Liver (tissue), 9 donors: ENCODE data around the gene CACNB4. TPM values are rescaled to one million over a fixed set of nuclear protein-coding genes. Genes with fewer than 3 reads are reported as not detected.

Experiments
- DNase-seq: peaks from one replicate; pipeline ENCODE4 v3.0.0-alpha.2; 2017; ENCODE audit warnings: low spot score
- H3K27ac ChIP-seq, 2 donors: one replicate each; pipeline ENCODE4 v1.7.0; 2013; ENCODE audit warnings: inconsistent platforms in 2 of 2, low read length in 2 of 2, control low read depth in 1 of 2, low read depth in 1 of 2, mild to moderate bottlenecking in 1 of 2
- H3K27me3 ChIP-seq, 4 donors: one replicate each; pipeline versions ENCODE4 v1.6.1 to v1.7.0; 2013; ENCODE audit warnings: low read length in 3 of 4, inconsistent platforms in 1 of 4, mild to moderate bottlenecking in 1 of 4, moderate library complexity in 1 of 4; ENCODE audit not compliant: control insufficient read depth in 4 of 4, insufficient read depth in 4 of 4
- H3K36me3 ChIP-seq, 4 donors: one replicate each; pipeline versions ENCODE4 v1.6.1 to v1.7.0; 2013; ENCODE audit warnings: low read length in 3 of 4, mild to moderate bottlenecking in 3 of 4, low read depth in 1 of 4, moderate library complexity in 1 of 4; ENCODE audit not compliant: control insufficient read depth in 4 of 4, insufficient read depth in 3 of 4
- H3K4me1 ChIP-seq, 4 donors: one replicate each; pipeline versions ENCODE4 v1.6.1 to v1.7.0; 2013; ENCODE audit warnings: low read length in 3 of 4, mild to moderate bottlenecking in 3 of 4, moderate library complexity in 1 of 4; ENCODE audit not compliant: control insufficient read depth in 4 of 4, insufficient read depth in 4 of 4
- H3K4me3 ChIP-seq, 3 donors: one replicate each; pipeline versions ENCODE4 v1.6.1 to v1.7.0; 2013; ENCODE audit warnings: low read length in 3 of 3, control low read depth in 1 of 3, low read depth in 1 of 3, mild to moderate bottlenecking in 1 of 3
- H3K9ac ChIP-seq, 2 donors: one replicate each; pipeline ENCODE4 v1.7.0; 2013; ENCODE audit warnings: low read length in 2 of 2, mild to moderate bottlenecking in 2 of 2, moderate library complexity in 2 of 2, control low read depth in 1 of 2, low read depth in 1 of 2
- H3K9me3 ChIP-seq, 4 donors: one replicate each; pipeline versions ENCODE4 v1.6.1 to v1.7.0; 2013; ENCODE audit warnings: low read length in 3 of 4; ENCODE audit not compliant: control insufficient read depth in 4 of 4
- ATF3 ChIP-seq: IDR thresholded peaks from 2 replicates; pipeline ENCODE4 v1.6.1; 2016; ENCODE audit warnings: antibody characterized with exemption
- CTCF ChIP-seq: fragments of 150-350 bp; IDR thresholded peaks from 2 replicates; pipeline ENCODE4 v1.5.1; 2017; ENCODE audit warnings: improper control_type of control experiment, low read depth, low read length; ENCODE audit not compliant: missing input control
- EGR1 ChIP-seq, 2 donors: IDR thresholded peaks; 2 replicates each; pipeline ENCODE4 v1.6.1; 2016 to 2018; ENCODE audit warnings: antibody characterized with exemption in 2 of 2, low read depth in 2 of 2
- FOXA1 ChIP-seq: IDR thresholded peaks from 2 replicates; pipeline ENCODE4 v1.6.1; 2016; ENCODE audit warnings: antibody characterized with exemption
- FOXA2 ChIP-seq: IDR thresholded peaks from 2 replicates; pipeline ENCODE4 v1.6.1; 2016; ENCODE audit warnings: antibody characterized with exemption
- GABPA ChIP-seq, 2 donors: IDR thresholded peaks in 1 of 2; conservative IDR thresholded peaks in 1 of 2; 2 replicates each; pipeline ENCODE4 v1.6.1; 2016; ENCODE audit warnings: antibody characterized with exemption in 2 of 2, mild to moderate bottlenecking in 1 of 2, moderate library complexity in 1 of 2
- HNF4A ChIP-seq, 2 donors: conservative IDR thresholded peaks; 2 replicates each; pipeline ENCODE4 v1.6.1; 2016; ENCODE audit warnings: antibody characterized with exemption in 2 of 2, mild to moderate bottlenecking in 2 of 2
- HNF4G ChIP-seq: IDR thresholded peaks from 2 replicates; pipeline ENCODE4 v1.6.1; 2016; ENCODE audit warnings: antibody characterized with exemption
- JUND ChIP-seq, 2 donors: IDR thresholded peaks; 2 replicates each; pipeline ENCODE4 v1.6.1; 2016; ENCODE audit warnings: antibody characterized with exemption in 2 of 2
- NR2F2 ChIP-seq: IDR thresholded peaks from 2 replicates; pipeline ENCODE4 v1.6.1; 2016; ENCODE audit warnings: antibody characterized with exemption
- RAD21 ChIP-seq, 2 donors: IDR thresholded peaks; 2 replicates each; pipeline ENCODE4 v1.6.1; 2016; ENCODE audit warnings: antibody characterized with exemption in 2 of 2, mild to moderate bottlenecking in 2 of 2
- REST ChIP-seq: IDR thresholded peaks from 2 replicates; pipeline ENCODE4 v1.6.1; 2016; ENCODE audit warnings: antibody characterized with exemption, mild to moderate bottlenecking
- RXRA ChIP-seq, 2 donors: IDR thresholded peaks; 2 replicates each; pipeline ENCODE4 v1.6.1; 2017 to 2018; ENCODE audit warnings: antibody characterized with exemption in 2 of 2, mild to moderate bottlenecking in 1 of 2
- SP1 ChIP-seq: IDR thresholded peaks from 2 replicates; pipeline ENCODE4 v1.6.1; 2018; ENCODE audit warnings: antibody characterized with exemption, mild to moderate bottlenecking
- TAF1 ChIP-seq: conservative IDR thresholded peaks from 2 replicates; pipeline ENCODE4 v1.6.1; 2016; ENCODE audit warnings: antibody characterized with exemption, mild to moderate bottlenecking
- YY1 ChIP-seq: IDR thresholded peaks from 2 replicates; pipeline ENCODE4 v1.6.1; 2016; ENCODE audit warnings: antibody characterized with exemption, mild to moderate bottlenecking
- ZBTB33 ChIP-seq: IDR thresholded peaks from 2 replicates; pipeline ENCODE4 v1.6.1; 2016; ENCODE audit warnings: antibody characterized with exemption
- WGBS: extraction: QIAGEN DNeasy Blood & Tissue Kit; methylation state at CpG from one replicate; pipeline ENCODE4 v1.1.7; 2013; 5-methylcytosine and 5-hydroxymethylcytosine counted together
- polyA plus RNA-seq, 2 donors: library from polyadenylated mRNA; stranded (reverse) in 1 of 2; unstranded in 1 of 2; fragments of 200-250 nt in 1 of 2; fragments of >200 nt in 1 of 2; fragmentation: Nextera tagmentation in 1 of 2; extraction: Ambion mirVana in 1 of 2; gene quantifications; one replicate each; pipeline versions ENCODE4 v1.2.1 to v1.2.3, GENCODE V29; 2013 to 2015
- total RNA-seq, 2 donors: library from RNA; depleted of rRNA; stranded (reverse); fragments of >200 nt; gene quantifications; one replicate each; pipeline ENCODE4 v1.2.3, GENCODE V29; 2014
- donor health status: healthy.
- donor health status: healthy.
- donor health status: healthy.
- donor health status: healthy.
- donor health status: healthy.

The CACNB4 gene
- total and polyA plus RNA-seq, 4 donors: 0.02 to 0.50 (median 0.21) TPM

GRCh38 chr2:152103271-152103670 is 4.4 kb upstream of the CACNB4 start:
- Histone ChIP-seq H3K9ac (no peak overlapping the region), H3K4me1 (peaks cover 8 to 14% (median 13%) of the 10 kb centered on the region in 4 donors), H3K27ac (no peak overlapping the region), H3K36me3 (no peaks in the 10 kb centered on the region), H3K9me3 (no peaks in the 10 kb centered on the region), H3K27me3 (peaks cover 0 to 18% (median 11%) of the 10 kb centered on the region in 4 donors), H3K4me3 (no peak overlapping the region)
- DNase-seq: no peak
- no peak for TF ChIP-seq ATF3
- TF ChIP-seq NR2F2: no peak
- WGBS: 95% methylated on average over 3 of the region's 3 CpGs

- DNase-seq: no peak
- WGBS: 85% methylated on average over 2 of the region's 2 CpGs
- Histone ChIP-seq H3K27me3 (peaks cover 0 to 18% (median 11%) of the 10 kb centered on the region in 4 donors), H3K27ac (no peak overlapping the region), H3K9ac (no peak overlapping the region), H3K4me3 (no peak overlapping the region), H3K36me3 (no peaks in the 10 kb centered on the region), H3K4me1 (peaks cover 11 to 23% (median 18%) of the 10 kb centered on the region in 4 donors), H3K9me3 (no peaks in the 10 kb centered on the region)
- TF ChIP-seq RXRA (IDR thresholded peaks at IDR 0.05): no peak
- TF ChIP-seq RAD21 (IDR thresholded peaks at IDR 0.05): no peak
- no peak for TF ChIP-seq FOXA1
- TF ChIP-seq REST: no peak
- no peak for TF ChIP-seq YY1
- no peak for TF ChIP-seq TAF1
- no peak for TF ChIP-seq ZBTB33
- TF ChIP-seq FOXA2: no peak
- no peak for TF ChIP-seq HNF4G
- no peak for TF ChIP-seq JUND (IDR thresholded peaks at IDR 0.05)
Measured at GRCh38 chr2:152100961-152101360, 2.1 kb upstream of the CACNB4 start.

GRCh38 chr2:152099367-152100050 is 665 bp upstream of the CACNB4 start:
- no peak overlapping the region for H3K9ac ChIP-seq
- no peaks in the 10 kb centered on the region for H3K36me3 ChIP-seq
- H3K27ac ChIP-seq: no peak overlapping the region
- H3K4me3 ChIP-seq: peak overlapping the region in 2 of 3 donors; percentile 39 to 61
- DNase-seq: no peak
- H3K27me3 ChIP-seq: peaks cover 0 to 18% (median 11%) of the 10 kb centered on the region in 4 donors
- 19% methylated on average over 19 of the region's 19 CpGs for WGBS
- no peaks in the 10 kb centered on the region for H3K9me3 ChIP-seq
- peaks cover 11 to 23% (median 18%) of the 10 kb centered on the region in 4 donors for H3K4me1 ChIP-seq
- TF ChIP-seq CTCF (no peak), FOXA2 (no peak), HNF4A (conservative IDR thresholded peaks at IDR 0.05) (no peak), JUND (IDR thresholded peaks at IDR 0.05) (no peak), NR2F2 (no peak), ATF3 (no peak), TAF1 (no peak), YY1 (no peak), HNF4G (no peak), EGR1 (IDR thresholded peaks at IDR 0.05; ENCODE audit: low read depth in 2 of 2) (no peak), RAD21 (IDR thresholded peaks at IDR 0.05) (no peak), RXRA (IDR thresholded peaks at IDR 0.05) (no peak), SP1 (no peak), GABPA (IDR thresholded peaks at IDR 0.05 in 1 of 2, conservative IDR thresholded peaks at IDR 0.05 in 1 of 2) (no peak)
